NCI-H82 (cell line): Measurements from ENCODE around the gene ZBED1.
"Not testable (repeated sequence)": the region's sequence is repeated elsewhere in the genome, so short reads cannot be mapped to it uniquely, and the experiment has no call there.

Experiments used
- DNase-seq: peaks from one replicate; lab custom pipeline; 2025; lab: John Stamatoyannopoulos, UW

Gene ZBED1

DNA sequence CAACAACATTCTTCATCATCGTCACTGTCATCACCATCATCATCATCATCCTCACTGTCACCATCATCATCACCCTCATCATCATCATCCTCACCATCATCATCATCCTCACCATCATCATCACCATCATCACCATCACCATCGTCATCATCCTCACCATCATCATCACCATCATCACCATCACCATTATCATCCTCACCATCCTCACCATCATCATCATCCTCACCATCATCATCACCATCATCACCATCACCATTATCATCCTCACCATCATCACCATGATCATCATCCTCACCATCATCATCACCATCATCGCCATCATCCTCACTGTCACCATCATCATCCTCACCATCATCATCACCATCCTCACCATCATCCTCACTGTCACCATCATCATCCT, 18.9 kb upstream of the ZBED1 start:
- DNase-seq, result not testable (repeated sequence)

DNA sequence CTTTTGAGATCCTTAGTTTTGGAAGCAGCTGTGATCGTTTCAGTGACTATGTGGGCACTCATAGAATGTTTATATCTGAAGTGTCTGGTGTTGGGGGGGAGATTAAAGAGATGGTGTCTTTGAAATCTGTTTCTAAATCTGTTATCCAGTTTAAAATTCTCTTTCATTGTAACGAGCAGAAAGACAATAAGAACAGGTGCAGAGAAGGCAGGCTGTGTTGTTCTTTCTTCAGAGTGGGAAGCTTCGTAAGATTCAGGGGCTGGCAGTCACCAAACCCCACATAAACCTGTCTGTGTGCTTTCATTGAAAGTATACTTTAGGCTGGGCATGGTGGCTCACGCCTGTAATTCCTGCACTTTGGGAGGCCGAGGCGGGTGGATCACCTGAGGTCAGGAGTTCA, 16.3 kb upstream of the ZBED1 start:
- DNase-seq, result no peak

DNA sequence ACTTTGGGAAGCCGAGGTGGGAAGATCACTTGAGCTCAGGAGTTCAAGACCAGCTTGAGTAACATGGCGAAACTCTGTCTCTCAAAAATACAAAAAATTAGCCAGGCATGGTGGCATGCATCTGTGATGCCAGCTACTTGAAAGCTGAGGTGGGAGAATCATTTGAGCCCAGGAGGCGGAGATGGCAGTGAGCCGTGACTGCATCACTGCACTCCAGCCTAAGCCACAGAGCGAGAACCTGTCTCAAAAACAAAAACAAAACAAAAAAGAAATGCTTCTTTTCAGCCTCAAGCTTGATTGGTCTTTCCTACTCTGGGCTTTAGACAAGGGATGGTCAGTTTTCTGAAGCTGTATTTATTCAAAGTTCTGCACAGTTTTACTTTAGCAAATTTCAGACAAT, 15.8 kb upstream of the ZBED1 start:
- no peak for DNase-seq

DNA sequence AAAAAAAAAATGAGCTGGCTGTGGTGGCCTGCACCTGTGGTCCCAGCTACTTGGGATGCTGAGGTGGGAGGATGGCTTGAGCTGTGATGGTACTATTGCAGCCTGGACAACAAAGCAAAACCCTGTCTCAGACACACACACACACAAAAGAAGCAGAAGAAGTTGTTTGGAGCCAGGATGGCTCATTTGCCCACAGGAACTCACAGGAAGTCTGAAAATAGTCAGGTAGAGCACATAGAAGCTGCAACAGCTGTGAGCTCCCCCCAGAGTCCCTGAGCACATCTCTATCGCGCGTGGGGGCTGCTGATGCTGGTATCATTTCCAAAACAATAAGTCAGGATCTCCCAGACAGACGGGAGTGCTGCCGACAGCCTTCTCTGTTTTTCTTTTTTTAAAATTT, 13.4 kb upstream of the ZBED1 start:
- DNase-seq, result no peak

DNA sequence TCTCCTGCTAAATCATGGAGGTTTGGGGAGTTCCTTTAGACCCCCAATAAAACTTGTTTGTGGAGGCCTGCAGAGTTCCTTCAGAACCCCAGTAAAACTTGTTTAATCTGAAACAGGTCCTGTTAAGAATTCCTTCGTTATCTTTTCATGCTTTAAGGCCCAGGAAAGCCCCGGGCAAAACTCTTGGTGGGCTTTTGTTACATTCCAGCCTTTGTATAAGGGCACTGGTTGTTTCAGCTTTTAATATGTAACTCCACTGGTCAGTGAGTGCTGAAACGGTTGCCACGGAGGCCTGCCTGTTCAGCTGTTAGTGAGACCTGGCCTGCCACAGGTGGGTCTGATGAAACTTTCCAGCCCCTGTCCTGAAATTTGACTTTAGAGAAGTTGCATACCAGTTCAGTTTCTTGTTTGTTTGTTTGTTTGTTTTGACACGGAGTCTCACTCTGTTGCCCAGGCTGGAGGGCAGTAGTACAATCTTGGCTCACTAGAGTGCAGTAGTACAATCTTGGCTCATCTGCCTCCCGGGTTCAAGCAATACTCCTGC, 12.4 kb upstream of the ZBED1 start:
- DNase-seq, result no peak

DNA sequence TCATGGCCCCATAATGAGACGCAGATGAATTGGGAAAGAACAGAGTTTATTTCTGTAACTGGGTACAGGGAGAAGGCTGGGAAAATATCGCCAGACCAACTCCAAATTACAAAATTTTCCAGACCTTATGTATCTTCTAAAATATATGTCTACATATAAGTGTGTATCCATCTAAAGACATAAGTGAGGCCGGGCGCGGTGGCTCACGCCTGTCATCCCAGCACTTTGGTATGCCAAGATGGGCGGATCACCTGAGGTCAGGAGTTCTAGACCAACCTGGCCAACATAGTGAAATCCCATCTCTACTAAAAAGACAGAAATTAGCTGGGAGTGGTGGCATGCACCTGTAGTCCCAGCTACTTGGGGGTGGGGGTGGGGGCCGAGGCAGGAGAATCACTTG, 11.7 kb upstream of the ZBED1 start:
- no peak for DNase-seq

DNA sequence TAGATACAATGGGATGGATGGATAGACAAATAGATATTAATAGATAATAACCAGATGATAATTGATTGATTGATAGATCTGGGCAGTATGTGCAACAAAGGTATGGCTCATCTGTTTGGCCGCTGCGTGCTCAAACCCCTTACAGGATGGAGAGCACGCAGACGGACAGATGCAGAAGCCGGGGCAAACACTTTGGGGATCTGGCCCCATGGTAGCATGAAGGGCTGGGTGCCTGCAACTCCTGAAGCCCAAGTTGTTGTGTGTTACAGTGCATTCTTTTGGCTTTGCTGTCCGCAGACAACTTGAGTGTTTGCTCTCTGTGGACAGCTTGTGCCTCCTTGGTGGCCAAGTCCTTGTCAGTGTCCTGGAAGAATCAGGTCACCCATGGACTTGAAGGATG, 10.6 kb upstream of the ZBED1 start:
- DNase-seq, result no peak

DNA sequence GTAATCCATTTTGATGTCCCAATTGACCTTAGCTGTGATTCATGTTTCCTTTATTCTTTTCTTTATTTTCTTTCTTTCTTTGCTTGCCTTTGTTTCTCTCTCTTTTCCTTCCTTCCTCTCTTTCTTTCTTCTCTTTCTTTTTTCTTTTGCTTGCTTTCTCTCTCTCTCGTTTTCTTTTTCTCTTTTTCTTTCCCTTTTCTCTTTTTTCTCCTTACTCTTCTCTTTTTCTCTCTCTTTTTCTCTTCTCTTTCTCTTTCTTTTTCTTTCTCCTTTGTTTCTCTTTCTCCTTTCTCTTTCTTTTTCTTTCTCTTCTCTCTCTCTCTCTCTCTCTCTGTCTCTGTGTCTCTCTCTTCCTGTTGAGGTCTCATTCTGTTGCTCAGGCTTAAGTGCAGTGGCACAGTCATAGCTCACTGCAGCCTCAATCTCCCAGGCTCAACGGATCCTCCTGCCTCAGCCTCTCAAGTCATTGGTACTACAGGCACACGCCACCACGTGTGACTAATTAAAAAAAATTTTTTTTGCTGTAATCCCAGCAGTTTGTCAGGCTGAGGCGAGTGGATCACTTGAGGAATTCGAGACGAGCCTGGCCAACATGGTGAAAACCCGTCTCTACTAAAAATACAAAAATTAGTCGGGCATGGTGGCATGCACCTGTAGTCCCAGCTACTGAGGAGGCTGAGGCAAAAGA, 8.0 kb upstream of the ZBED1 start:
- no peak for DNase-seq

DNA sequence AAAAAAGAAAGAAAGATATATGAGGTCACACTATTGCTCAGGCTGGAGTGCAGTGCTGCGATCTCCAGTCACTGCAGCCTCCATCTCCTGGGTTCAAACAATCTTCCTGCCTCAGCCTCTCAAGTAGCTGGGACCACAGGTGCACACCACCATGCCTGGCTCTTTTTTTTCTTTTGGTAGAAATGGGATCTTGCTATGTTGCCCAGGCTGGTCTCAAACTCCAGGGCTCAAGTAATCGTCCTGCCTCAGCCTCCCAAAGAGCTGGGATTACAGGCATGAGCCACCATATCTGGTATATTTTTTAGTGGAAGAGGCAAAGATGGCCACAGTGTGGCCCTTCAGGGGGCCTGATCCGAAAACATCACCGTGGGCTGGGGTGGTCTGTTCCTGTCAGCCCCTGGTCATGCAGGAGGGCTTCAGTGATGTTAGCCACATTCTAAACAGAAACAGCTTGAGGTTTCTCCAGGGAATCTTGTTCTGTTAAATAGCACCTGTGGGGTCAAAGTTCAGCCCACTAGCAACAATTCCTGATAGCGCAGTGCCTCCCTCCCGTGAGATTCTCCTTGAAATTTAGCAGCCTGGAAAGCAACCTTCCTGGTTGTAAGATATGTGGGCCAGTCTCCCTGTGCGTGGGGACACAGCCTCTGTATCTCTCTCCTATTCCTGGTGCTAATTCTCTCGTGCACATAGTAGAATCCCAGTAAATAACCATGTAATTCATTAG, 7.3 kb upstream of the ZBED1 start:
- no peak for DNase-seq

DNA sequence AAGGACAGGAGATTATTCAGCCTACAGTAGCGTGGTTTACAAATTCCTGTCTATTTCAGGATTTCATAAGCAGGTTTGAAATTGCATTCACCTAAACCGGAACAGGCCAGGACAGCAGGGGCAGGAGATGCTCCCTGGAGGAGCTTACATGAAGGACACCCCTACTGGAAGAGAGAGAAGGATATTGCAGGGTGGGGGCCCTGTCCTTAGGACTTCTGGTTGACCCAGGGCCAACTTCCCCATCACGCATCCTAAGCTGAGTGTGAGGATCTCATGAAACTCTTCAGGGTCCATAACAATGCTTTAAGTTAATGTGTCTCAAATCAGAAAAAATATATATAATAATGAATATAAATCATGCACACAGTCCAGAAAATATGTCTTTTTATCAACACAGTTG, 6.4 kb upstream of the ZBED1 start:
- no peak for DNase-seq

DNA sequence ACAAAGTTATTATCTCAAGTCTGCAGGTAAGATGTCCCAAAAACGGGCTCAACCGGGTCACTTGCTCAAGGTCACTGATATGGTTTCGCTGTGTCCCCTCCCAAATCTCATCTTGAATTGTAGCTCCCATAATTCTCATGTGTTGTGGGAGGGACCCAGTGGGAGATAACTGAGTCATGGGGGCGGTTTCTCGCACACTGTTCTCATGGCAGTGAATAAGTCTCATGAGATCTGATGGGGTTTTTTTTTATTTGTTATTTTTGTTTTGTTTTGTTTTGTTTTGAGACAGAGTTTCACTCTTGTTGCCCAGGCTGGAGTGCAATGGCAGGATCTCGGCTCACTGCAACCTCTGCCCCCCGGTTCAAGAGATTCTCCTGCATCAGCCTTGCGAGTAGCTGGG, 4.6 kb upstream of the ZBED1 start:
- not testable (repeated sequence) for DNase-seq

DNA sequence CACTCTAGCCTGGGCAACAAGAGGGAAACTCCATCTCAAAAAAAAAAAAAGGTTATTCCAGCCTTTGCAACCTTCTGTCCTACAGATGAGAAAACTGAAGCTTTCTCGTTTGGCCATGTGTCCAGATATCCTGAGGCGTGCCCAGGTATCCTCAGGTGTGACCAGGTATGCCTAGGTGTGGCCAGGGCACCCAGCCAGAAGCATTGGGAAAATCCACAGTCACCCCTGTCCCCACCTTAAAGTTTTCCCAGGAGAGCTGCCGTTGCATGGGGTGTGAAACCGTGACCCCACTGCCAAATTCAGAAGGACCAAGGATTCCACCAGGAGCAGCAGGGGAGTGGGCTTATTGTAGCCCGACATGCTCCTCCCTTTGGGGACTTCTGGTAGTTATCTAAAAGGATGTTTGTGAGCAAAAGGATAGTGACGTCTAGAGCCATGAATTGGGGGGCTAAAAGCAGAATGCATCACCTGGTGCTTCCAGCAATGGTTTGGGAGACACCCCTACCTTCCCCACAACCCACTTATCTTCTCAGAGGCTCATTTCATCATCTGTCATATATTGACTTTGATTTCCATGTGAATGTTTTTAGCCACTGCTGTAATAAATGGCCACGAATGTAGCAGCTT, 4.0 kb upstream of the ZBED1 start:
- DNase-seq, result no peak

DNA sequence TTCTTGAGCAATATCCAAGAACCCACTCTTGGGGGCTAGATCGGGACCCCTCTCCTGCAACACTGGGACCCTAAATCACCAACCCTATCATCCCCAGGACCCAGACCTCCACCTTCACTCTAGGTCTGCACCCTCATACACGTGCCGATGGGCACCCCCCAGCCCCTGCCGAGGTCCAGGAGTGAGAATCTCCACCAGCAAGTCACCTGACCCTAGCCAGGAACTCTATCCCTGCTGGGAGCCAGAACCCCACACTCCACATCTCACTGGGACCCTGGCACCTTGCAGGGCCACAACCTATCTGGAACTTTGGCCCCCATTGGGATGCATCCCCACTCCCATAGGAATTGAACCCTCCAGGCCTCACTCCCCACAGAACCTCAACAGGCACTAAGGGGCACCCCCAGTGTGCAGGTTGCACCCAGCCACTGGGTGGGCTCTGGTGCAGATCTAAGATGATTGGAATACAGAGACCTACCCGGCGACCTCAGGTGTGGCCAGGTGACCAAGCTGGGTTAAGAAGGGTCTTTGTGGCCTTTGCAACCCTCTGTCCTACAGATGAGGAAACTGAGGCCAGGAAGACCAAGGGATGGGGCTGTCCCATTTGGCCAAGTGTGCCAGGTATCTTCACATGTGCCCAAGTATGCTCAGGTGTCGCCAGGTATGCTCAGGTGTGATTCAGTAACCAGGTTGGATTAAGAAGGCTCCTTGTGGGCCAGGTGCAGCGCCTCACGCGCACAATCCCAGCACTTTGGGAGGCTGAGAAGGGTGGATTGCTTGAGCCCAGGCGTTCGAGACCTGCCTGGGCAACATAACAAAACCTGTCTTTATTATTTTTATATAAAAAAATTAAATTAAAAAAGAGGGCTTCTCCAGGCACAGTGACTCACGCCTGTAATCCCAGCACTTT, 3.1 kb upstream of the ZBED1 start:
- DNase-seq, result no peak

DNA sequence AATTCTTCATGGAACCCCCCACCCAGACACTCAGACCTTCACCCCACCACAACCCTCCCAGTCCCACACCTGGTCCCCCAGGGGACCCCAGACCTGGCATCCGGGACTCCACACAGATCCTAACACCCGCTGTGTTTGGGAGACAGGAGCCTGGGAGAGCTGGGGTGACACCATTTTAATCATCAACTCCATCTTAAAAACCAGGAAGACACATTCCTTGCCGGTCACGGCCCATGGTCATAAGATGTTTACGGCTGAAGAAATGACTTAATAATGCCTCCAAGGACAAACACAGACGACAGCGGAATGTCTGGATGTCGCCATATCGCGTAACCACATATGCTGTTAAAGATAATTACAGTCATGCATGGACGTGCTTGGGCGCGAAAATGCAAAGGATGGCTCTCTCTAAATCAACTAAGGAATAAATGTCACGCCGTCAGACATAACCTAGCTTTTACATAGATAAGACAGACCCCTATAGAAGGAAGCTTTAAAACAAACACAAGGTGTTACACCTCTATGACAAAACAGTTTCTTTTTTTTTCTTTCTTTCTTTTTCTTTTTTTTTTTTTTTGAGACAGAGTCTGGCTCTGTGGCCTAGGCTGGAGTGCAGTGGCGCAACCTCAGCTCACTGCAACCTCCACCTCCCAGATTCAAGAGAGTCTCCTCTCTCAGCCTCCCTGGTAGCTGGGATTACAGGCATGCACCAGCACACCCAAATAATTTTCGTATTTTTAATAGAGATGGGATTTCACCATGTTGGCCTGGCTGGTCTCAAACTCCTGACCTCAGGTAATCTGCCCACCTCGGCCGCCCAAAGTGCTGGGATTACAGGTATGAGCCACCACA, 2.1 kb upstream of the ZBED1 start:
- no peak for DNase-seq

DNA sequence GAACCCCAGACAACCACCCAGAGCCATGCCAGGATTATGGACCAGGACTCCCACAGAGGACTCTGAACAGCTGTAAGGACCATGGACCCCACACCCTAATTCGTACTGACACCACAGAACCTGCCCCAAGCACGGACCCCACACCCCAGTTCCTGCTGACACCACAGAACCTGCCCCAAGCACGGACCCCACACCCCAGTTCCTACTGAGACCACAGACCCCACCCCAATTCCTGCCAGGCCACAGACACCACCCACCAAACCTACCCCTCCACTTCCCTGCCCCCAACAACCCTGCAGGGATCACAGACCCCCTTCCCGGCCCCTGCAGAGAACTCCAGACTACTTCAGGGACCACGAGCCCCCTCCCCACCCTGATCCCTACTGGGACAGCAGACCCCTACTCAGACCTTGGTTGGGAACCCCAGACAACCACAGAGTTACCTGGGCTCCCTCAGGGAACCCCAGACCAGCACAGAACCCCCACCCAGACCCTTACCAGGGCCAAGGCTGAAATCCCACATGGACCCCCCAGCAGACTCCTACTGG, 1.4 kb upstream of the ZBED1 start:
- DNase-seq, result no peak

DNA sequence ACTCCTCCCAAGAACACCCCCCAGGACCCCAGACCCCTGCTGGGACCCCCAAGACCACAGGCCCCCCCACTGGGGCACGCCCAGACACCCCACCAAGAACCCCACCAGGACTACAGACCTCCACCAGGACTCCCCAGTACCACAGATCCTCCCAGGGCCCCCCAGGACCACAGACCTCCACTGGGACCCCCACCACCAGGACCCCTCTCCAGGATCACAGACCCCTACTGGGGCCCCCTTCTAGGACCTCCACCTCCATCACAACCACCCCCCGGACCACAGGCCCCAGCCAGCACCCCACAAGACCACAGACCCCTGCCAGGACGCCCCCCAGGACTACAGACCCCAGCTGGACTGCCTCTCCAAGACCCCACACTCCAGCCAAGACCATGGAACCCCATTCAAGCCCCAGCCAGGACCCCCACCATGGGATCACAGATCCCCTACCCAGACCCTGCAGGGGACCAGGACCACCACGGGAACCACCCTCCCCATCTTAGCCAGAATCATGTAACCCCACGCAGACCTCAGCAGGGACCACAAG, 855 bp upstream of the ZBED1 start:
- DNase-seq, result no peak

DNA sequence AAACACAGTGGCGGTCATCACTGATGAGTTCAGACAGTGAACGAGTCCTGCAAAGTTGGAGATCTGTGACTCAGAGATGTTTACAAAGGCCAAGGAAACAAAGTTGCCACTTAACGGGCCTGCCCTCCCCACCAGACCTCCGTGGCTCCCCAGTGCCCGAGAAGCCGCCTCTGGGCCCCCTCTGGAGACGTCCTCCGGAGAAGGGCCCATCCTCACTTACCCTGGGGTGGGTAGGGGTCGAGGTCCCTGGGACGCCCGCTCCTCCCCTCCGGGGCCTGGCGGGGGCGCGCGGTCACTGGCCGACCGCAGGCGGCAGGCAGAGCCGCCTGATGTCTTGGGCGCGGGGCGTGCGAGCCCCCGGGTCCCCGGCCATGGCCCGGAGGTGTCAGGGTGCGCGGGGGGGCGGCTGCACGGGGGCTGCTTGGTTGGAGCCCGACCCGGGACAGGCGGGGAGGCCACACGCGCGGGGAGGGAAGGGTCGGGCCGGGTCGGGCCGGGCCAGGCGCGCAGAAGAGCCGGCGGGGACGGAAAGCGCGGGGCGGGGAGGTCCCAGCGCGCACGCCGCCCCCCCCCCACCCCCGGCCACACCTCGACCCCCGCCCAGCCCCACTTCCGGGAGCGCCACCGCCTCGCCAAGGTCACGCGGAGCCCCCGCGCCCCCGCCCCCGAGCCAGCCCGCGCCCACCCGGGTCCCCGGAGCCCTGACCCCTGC, 529 bp downstream of the ZBED1 start:
- DNase-seq, result no peak

DNA sequence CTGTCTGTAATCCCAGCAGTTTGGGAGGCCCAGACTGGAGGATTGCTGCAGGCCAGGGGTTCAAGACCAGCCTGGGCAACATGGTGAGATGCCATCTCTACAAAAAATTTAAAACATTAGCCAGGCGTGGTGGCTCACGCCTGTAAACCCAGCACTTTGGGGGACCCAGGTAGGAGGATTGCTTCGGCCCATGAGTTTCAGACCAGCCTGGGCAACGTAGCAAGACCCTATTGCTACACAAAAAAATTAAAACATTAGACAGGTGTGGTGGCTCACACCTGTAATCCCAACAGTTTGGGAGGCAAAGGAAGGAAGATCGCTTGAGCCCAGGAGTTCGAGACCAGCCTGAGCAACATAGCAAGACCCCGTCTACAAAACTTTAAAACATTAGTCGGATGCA, 1.3 kb downstream of the ZBED1 start:
- DNase-seq, result no peak

DNA sequence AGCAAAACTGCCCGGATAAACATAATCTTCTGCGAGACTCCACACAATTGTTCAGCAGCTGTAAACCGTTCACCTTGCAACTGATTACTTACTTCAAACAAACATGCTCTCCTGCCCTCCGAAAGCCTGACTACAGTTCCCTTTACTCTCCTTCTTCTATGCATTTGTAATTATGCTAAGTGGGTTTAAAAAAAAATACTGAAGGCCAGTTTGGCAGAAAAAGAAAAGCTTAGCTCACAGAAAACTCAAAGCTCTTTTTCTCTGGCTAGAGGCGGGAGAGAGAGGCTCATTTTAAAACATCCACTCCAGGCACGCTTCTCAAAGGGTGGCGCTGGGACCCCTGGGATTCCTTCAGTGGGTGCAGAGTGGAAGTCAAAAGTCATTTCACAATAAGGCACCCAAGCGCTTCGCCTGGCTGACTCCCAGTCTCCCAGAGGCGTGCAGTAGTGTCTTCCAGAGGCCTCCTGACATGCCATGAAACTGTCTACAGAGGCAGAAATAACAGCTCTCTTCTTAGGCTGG, 1.9 kb downstream of the ZBED1 start:
- no peak for DNase-seq
